Hematopoietic multipotent progenitor cell treated with erythropoietin and hydrocortisone succinate and interleukin-3 and kit ligand, for 8 days (in vitro differentiated cells): ENCODE measurements around the gene MPC2.
A peak's percentile ranks its signal among the peaks of the same experiment; 100 is the strongest.

Source experiments
- DNase-seq: peaks from one replicate; pipeline ENCODE4 v3.0.0-alpha.2; 2015

The MPC2 gene

DNA sequence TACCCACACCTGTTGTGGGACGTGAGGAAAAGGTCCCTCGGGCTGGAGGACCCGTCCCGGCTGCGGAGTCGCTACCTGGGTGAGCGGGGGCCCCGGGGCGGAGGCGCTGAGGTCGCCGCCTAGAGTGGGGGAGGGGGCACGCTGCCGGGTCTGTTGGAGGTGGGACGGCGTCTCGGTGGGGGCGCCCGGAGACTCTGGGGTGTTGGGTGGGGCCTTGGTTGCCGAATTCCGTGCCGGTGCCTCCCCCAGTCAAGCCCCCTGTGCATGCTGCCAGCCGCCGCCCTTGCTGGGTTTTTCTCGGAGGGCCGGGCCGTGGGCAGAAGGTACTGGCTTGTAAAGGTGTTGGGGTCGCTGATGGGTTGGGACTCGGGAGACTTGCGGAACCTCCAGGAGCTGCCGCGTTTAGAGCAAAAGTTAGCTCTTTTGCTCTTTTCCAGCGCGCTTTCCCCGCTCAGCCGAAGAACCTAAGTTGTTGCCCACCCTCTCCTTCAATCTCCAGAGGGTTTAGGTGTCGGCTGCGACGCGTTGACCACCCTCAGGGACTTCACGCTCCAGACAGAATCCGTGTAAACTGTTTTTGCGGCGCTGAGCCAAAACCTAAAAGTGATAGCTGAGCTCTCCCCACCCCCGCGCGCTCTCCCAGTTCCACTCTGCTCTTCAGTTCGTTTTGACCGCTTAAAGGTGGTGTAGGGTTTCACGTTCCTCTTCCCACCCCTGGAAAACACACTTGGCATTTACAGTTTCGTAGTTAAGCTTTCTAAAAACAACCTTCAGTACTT lies at the start of gene MPC2:
MPC2 (minus strand) TSS at position 143 of the 779 bp plus-strand sequence. CDS start 1,231 bp downstream, outside the sequence.
- DNase-seq: peak; percentile 84

DNA sequence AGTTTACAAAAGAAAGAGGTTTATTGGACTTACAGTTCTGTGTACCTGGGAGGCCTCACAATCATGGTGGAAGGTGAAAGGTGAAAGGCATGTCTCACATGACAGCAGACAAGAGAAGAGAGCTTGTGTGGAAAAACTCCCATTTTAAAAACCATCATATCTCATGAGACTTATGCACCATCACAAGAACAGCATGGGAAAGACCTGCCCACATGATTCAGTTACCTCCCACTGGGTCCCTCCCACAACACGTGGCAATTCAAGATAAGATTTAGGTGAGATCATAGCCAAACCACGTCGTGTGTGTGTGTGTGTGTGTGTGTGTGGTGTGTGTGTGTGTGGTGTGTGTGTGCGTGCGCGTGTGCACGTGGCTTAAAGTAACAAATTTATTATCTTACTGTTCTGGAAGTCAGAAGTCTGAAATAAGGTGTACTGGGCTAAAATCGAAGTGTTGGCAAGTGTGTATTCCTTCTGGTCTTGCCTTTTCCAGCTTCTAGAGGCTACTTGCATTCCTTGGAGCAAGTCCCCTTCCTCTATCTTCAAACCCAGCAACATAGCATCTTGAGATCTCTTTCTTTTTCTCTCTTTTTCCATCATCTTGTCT lies 48.1 kb upstream of the MPC2 start:
- DNase-seq: peak; percentile 95

DNA sequence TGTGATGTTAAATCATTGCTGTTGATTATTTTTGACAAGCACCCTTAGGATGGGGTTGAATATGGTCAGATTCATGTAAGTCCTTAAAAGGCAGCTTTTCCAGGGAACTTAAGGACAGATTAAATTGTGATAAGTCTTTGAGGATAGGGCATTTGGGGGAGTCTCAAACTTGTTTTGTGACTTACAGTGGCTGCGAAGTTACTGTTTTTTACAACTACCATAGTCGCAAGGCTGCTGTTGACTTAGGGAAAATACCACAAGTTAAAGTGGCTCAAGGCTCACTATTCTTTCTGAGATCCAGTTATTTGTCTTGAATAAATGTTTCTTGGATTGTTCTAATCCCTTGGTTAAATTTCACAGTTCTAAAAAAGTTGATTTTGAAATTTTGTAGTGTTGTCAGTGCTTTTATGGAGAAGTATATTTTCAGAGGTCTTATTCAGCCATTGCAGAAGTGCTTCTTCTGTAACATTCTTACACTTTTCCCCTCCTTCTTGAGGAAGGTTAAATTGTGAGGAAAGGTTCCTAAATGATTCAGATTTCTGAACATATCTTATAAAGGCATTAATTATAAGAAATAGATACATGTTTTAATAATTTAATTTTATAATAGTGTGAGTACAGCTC lies 47.0 kb upstream of the MPC2 start:
- DNase-seq: no peak

DNA sequence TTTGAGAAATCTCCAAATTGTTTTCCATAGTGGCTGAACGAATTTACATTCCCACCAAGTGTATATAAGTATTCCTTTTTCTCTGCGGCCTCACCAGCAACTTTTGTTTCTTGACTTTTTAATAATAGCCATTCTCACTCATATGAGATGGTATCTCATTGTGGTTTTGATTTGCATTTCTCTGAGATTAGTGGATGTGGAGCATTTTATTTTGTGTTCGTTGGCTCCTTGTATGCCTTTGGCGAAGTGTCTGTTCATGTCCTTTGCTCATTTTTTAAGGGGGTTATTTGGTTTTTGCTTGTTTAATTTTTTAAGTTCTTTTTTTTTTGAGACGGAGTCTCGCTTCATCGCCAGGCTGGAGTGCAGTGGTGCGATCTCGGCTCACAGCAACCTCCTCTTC lies 45.1 kb upstream of the MPC2 start:
- no peak for DNase-seq

DNA sequence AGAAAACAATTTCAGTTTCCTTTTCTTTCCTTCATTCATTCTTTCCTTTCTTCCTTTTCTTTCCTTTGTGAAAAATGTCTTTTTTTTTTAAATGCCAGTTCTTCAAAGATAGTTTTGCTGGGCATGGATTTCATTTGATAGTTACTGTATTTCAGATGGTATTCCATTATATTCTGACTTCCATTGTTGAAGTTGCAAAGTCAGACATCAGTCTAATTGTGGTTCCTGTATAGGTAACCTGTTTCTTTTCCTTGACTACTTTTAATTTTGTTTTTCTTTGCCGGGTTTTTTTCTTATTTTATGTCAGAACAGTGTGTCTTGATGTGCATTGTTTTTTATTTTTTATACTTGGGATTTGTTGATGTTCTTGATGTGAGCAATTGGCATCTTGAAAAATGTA lies 40.4 kb upstream of the MPC2 start:
- no peak for DNase-seq

DNA sequence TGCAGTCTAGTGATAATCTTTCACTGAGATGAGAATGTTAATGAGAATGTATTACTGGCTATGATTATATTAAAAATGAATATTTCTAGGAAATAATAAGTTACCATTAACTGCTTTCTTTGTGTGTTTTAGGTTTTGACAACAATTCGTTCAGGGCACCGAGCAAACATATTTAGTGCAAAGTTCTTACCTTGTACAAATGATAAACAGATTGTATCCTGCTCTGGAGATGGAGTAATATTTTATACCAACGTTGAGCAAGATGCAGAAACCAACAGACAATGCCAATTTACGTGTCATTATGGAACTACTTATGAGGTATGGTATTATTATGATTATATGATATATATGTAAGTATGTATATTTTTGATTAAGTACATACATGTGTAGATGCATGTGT lies 37.8 kb upstream of the MPC2 start:
- DNase-seq: no peak

DNA sequence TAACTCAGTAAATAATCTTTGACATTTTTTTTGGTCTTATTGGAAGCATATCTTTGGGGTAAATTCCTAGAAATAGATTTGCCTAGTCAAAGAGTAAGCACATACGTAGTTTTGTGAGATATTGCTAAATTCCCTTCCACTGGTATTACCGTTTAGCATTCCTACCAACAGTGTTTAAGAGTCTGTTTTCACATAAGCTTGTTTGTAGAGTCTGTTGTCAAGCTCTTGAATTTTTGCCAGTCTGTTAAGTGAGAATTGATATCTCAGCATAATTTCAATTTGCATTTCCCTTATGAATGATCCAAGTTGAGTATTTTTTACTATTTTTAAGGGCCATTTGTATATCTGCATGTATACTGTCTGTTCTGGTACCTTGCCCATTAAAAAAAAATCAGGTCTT lies 37.0 kb upstream of the MPC2 start:
- no peak for DNase-seq

DNA sequence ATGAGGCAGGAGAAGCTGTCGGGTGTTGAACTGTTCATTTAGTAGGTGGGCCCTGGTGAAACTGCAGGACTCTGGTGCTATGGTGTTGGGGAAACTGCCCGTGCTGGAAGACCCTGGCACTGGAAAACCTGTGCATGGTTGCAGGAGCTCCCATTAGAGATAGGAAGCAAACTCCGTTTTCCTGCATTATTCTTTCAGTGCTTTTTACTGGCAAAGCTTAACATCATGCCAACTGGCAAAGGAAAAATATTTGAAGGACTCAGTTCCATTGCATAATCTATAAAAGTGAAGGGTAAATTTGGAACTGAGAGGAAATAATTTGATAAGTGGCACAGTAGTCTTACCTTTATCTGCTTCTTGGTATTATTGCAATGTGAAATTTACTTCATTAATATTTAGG lies 31.7 kb upstream of the MPC2 start:
- no peak for DNase-seq

DNA sequence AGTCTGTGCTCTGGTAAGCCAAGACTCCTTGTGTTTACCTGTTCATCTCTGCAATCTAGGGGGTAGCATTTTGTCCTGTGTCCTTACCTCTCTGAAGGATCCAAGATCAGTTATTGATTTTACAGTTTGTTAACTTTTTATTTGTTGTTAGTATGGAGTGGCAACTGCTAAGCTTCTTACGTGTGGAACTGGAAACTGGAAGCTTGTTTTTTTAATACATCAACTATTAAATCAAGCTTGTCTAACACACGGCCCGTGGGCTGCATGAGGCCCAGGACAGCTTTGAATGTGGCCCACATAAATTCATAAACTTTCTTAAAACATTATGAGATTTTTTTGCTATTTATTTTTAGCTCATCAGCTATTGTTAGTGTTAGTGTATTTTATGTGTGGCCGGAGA lies 29.2 kb upstream of the MPC2 start:
- no peak for DNase-seq

DNA sequence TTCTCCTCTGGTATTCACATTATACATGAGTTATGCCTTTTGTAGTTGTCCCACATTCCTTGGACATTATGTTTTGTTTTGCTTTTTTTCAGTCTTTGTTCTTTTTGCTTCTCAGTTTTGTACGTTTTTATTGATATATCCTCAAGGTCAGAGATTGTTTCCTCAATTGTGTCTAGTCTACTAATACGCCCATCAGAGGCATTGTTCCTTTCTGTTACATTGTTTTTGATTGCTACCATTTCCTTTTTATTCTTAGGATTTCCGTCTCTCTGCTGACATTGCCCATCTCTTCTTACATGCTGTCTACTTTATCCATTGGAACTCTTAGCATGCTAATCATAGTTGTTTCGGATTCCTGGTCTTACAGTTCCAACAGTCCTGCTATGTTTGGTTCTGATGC lies 27.8 kb upstream of the MPC2 start:
- no peak for DNase-seq

DNA sequence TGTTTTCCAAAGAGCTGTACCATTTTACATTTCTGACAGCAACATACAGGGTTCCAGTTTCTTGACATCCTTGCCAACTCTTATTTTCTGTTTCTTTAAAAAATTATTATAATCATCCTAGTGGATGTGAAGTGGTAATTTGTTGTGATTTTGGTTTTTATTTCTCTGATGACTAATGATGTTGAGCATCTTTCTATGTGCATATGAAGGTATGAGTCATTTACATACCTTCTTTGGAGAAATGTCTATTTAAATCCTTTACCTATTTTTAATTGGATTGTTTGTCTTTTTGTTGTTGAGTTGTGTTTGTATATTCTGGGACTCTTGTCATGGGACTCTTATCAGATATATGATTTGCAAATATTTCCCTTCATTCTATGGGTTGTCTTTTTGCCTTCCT lies 20.8 kb upstream of the MPC2 start:
- no peak for DNase-seq

DNA sequence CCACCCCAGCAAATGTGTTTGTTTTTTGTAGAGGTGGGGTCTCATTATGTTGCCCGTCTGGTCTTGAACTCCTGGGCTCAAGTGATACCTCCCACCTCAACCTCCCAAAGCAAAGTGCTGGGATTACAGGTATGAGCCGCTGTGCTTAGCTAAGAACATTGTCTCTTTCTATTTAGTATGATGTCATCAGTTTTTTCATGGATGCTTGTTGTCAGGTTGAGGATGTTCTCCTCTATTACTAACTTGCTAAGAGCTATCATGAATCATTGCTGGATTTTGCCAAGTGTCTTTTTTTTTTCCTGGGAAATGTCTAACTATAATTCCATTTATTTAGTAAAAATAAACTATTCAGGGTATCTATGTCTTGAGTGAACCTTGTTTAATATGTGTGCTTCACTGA lies 19.0 kb upstream of the MPC2 start:
- DNase-seq: no peak

DNA sequence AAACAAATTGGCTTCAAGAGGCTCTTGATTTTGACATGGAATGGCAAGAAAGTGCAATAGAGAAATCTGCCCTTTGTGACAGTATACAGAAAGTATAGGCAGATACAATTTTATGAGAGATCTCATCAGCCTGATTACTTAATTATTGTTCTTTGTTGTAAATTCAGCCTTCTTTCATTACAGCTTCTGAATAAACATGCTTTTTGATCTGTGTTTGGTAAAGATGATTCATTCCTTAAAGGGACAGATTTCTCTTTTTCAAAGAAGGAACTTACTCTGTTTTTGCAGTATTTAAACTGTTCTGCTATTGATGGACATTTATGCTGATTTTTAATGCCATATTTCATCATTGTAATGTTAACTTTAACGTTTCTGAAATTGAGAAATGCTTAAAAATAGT lies 13.7 kb upstream of the MPC2 start:
- DNase-seq: no peak

DNA sequence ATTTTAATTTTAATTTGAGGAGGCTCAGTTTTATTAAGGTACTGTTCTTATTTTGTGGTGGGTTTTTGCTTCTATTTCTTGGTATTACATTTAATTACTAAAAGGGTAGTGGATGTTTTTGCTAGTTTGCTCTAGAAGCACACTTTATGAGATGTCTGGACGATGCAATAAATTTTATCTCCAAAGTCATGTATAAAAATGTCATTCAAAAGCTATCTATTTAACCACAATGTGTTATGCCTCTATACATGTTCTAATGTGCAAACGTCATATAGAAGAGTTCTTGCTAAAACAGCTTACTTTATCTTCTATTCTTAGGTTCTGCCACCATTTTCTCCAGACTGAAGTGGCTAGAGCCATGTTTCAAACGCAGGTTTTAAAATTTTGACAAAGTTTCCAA lies 12.9 kb upstream of the MPC2 start:
- no peak for DNase-seq

DNA sequence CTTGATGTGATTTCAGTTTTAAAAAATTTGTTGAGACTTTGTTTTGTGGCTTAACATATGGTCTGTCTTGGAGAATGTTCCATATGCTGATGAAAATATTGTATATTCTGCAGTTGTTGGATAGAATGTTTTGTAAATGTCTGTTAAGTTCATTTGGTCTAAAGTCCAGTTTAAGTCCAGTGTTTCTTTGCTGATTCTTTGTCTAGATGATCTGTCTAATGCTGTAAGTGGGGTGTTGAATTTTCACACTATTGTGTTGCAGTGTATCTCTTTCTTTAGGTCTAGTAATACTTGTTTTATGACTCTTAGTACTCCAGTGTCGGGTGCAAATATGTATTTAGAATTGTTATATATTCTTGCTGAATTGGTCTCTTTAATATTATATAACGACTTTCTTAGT lies 10.9 kb upstream of the MPC2 start:
- no peak for DNase-seq

DNA sequence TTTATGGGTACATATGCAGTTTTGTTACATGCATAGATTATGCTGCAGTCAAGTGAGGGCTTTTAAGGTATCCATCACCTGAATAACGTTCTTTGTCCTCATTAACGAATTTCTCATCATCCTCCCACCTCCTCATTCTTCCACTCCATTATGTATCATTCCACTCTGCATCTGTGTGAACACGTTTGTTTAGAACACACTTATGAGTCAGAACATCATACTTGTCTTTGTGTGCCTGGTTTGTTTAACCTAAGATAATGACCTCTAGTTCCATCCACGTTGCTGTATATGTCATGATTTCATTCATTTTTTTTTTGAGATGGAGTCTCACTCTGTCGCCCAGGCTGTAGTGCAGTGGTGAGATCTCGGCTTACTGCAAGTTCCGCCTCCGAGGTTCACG lies 6.7 kb upstream of the MPC2 start:
- no peak for DNase-seq

DNA sequence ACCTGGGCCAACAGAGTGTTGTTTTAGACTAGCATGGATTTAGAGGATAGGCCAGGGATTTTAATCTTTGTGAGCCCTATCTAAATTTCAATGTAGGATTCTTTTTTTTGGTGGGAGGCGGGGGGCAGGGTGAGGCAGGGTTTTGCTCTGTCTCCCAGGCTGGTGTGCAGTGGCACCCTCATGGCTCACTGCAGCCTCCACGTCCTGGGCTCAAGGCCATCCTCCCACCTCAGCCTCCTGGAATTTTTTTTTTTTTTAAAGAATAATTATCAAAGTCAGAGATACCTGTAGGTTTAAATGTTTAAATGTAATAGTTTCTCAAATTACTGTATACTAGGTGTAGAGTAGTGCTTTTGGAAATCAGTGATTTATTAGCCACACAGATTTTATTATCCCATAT lies 3.4 kb upstream of the MPC2 start:
- DNase-seq: no peak

DNA sequence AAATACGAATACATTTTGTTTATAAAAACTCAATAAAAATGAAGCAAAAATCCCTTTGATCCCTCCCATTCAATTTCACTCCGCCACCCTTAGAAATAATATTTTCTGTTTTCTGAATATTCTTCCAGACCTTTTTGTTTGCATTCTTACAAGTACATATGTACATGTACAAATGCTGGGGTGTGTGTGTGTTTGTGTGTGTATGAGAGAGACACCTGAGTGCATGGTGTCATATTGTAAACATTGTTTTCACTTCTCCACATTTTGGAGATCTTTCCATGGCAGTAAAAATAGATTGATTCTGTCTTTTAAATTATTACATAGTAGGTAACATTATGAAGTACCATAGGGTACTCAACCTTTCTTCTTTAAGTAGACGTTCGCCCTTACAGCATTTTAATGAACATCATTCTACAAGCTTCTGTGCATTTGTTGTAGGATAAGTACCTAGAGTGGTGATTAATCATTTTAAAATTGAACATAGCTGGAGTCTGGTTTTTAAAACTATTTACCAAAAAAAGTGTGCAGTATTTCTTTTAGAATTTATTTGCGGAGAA lies 1.3 kb upstream of the MPC2 start:
- peak; percentile 39 for DNase-seq

DNA sequence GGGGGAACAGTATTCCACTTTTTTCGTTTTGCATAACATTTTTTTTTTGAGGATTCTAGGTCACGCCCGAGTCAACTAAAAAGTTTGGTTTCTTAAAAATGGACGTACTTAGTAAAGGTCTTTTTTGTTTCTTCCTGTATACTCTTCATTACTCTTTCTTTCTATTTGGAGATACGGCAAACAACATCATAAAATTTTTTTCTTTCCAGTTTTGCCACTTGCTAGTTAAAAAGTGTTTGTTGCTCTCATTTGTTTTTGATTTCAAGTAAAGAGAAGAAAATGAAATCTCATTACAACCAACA lies 788 bp upstream of the MPC2 start:
- DNase-seq: no peak

DNA sequence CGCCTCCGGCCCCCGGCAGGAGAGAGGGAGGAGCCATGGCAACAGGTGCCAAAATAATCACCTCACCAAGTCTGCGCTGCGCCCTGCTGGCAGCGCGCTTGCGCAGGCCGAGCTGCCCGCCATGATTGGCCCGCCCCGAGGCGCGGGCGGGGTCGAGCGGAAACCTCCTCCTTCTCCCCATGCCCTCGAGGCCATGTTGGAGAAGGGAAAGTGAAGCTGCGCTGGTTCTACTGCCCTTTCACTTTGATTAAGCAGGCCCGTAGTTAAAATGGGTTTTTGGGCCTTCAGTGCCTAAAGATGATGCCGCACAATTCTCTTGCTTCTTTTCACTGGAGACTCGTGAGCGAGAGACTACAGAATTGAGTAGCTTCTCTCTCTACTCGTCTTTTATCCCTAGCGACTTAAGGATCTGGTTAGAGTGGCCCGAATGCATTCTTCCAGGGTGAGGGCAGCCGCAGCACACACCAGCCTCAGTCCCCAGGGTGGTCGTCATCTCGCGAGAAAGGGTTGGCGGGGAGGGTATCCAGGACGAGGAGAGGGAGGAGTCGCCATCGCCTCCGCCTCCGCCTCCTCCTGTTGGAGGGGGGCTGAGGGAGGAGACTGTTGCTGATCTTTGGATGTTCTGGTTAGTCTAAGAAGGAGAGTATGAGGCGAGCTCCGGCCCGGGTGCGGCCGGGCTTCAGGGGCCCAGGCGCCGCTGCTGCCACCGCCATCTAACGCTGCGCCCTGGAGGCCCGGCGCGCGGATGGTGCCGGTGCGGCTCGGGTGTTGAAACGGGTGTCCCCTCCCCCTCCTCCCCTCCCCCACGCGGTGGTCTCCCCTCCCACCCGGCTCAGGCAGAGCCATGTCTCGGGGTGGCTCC lies 573 bp downstream of the MPC2 start, which contains the start of gene DCAF6:
DCAF6 (plus strand) TSS at position 616 of the 862 bp plus-strand sequence; CDS start at position 845, 229 bp downstream.
- DNase-seq: peak; percentile 99

DNA sequence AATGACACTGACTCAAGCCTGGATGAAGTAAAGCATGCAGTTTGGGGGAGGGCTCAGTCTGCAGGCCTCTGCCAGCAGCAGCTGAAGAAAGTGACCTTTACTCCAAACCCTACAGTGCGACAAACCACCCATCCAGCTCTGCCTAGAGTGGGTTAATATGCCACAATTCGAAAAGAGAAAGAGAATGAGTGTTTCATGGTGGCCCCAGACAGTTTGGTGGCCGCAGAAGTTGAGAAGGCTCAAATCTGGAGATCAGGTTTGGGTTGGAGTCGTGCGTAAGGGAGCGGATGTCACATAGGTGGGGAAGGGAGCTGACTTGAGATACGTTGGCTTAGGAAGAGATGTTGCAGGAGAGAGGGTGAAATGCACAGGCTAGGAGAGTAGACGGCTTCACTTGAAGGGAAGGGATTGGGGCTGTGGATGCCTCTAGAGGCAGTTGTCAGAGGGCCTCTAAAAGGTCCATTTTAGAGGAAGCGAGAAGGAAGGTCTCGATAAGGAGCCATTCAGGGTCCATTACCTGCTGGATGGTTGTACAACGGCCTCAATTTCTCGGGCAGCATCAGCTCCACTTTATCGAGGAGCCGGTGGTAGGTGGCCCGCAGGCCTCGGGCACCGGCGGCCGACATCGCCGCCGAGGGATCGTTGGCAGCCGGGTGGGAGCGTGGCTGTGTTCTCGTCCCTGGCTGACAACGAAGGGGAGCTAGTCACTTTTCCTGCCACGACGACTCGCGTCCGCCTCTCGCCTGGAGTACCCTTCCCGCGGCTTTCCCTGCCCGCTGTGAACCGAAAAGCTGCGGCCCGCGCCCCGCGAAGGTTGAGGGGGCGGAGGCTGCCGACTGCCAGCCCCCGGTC lies 1.4 kb downstream of the MPC2 start:
- peak; percentile 48 for DNase-seq
